K562 (cell line): ENCODE data around the gene ARHGAP35. TPM values are rescaled to one million over a fixed set of nuclear protein-coding genes. Genes with fewer than 3 reads are reported as not detected.
A peak's percentile ranks its signal among the peaks of the same experiment; 100 is the strongest.

Experiments
- ATAC-seq: fragments of 200-7000 bp; cut with Tn5 transposase; 3 replicates; pipeline ENCODE4 v1.9.1; 2020; ENCODE audit warnings: moderate library complexity
- BruUV-seq: library from RNA; stranded (reverse); fragments of 400-500 nt; replicated peaks from 2 replicates; lab custom pipeline; 2021; lab: Mats Ljungman, UMichigan
- CTCF ChIA-PET: fragments of 300-600 bp; formaldehyde crosslinking; extraction: SDS; loops from one replicate; lab custom pipeline; 2021; ENCODE audit warnings: low intra/inter-chr PET ratio; lab: Yijun Ruan, JAX
- POLR2A ChIA-PET: fragments of 300-600, 350-650 bp; sonication (Branson Sonifier 250); formaldehyde crosslinking; extraction: SDS; loops from one replicate; lab custom pipeline; 2021; ENCODE audit warnings: antibody characterized with exemption, inconsistent platforms; lab: Yijun Ruan, JAX
- DNase-seq, 4 experiments: peaks; one replicate each; pipeline versions ENCODE4 v3.0.0 to v3.0.0-alpha.2; 2011 to 2018; ENCODE audit warnings: low spot score in 3 of 4, mixed read lengths in 3 of 4; ENCODE audit errors: extremely low read depth in 1 of 4
- FAIRE-seq: peaks from 2 replicates; lab custom pipeline; 2011; peaks lifted over from hg19 to GRCh38; lab: Jason Lieb, UNC
- H2AFZ ChIP-seq: 2 replicates; pipeline ENCODE4 v1.6.0; 2011; ENCODE audit warnings: low read depth, low read length, control low read depth, inconsistent platforms
- H3K27ac ChIP-seq: fragments of 200-600 bp; 3 replicates; pipeline ENCODE4 v1.8.0; 2011; ENCODE audit warnings: low read depth, mild to moderate bottlenecking, control low read depth, inconsistent platforms, low read length, moderate library complexity, mixed read lengths; ENCODE audit errors: extremely low read depth
- H3K27me3 ChIP-seq, 2 experiments: fragments of 300-600 bp in 1 of 2; 2 replicates in 1 of 2; 3 replicates in 1 of 2; pipeline versions ENCODE4 v1.6.0 to v1.8.0; 2011; ENCODE audit warnings: inconsistent platforms in 2 of 2, low read length in 2 of 2, mild to moderate bottlenecking in 1 of 2, mixed read lengths in 1 of 2, moderate library complexity in 1 of 2; ENCODE audit not compliant: control insufficient read depth in 2 of 2, insufficient read depth in 2 of 2
- H3K36me3 ChIP-seq: fragments of 300-600 bp; 3 replicates; pipeline ENCODE4 v1.8.0; 2011; ENCODE audit warnings: mild to moderate bottlenecking, low read length, inconsistent platforms; ENCODE audit not compliant: control insufficient read depth, insufficient read depth
- H3K4me1 ChIP-seq, 2 experiments: fragments of 200-600 bp in 1 of 2; replicated peaks in 1 of 2; 2 replicates in 1 of 2; 3 replicates in 1 of 2; pipeline versions ENCODE4 v1.5.1 to v1.8.0; 2011; ENCODE audit warnings: inconsistent platforms in 2 of 2, low read length in 2 of 2, mild to moderate bottlenecking in 1 of 2, mixed read lengths in 1 of 2, moderate library complexity in 1 of 2; ENCODE audit not compliant: control insufficient read depth in 2 of 2, insufficient read depth in 2 of 2
- H3K4me2 ChIP-seq: 2 replicates; pipeline ENCODE4 v1.6.1; 2011; ENCODE audit warnings: low read length, control low read depth, inconsistent platforms, mixed read lengths; ENCODE audit not compliant: insufficient read depth
- H3K4me3 ChIP-seq: fragments of 200-600 bp; sonication (generic), shearing (Covaris generic); 2 replicates; pipeline ENCODE4 v1.5.1; 2016; ENCODE audit warnings: control low read depth, inconsistent platforms
- H3K79me2 ChIP-seq: fragments of 200-600 bp; 3 replicates; pipeline ENCODE4 v1.8.0; 2011; ENCODE audit warnings: low read length, inconsistent platforms; ENCODE audit not compliant: control insufficient read depth, insufficient read depth
- H3K9ac ChIP-seq, 2 experiments: 2 replicates each; pipeline versions ENCODE4 v1.6.0 to v1.6.1; 2011; ENCODE audit warnings: low read depth in 2 of 2, low read length in 2 of 2, control low read depth in 1 of 2, inconsistent platforms in 1 of 2, mild to moderate bottlenecking in 1 of 2, mixed read lengths in 1 of 2; ENCODE audit not compliant: insufficient read depth in 1 of 2
- H3K9me1 ChIP-seq: one replicate; pipeline ENCODE4 v1.6.0; 2011; ENCODE audit warnings: inconsistent platforms, mild to moderate bottlenecking, low read length, moderate library complexity; ENCODE audit not compliant: control insufficient read depth, insufficient read depth
- H3K9me3 ChIP-seq: replicated peaks from 2 replicates; pipeline ENCODE4 v1.5.1; 2011; ENCODE audit warnings: low read depth, low read length, inconsistent platforms; ENCODE audit not compliant: control insufficient read depth, insufficient read depth
- H4K20me1 ChIP-seq: replicated peaks from 2 replicates; pipeline ENCODE4 v1.6.1; 2011; ENCODE audit warnings: low read length, inconsistent platforms, mixed read lengths; ENCODE audit not compliant: control insufficient read depth, insufficient read depth
- CEBPB ChIP-seq: fragments of 450-650 bp; IDR thresholded peaks from 2 replicates; pipeline ENCODE4 v1.6.1; 2016; ENCODE audit warnings: missing genetic modification characterization, missing compliant biosample characterization
- CTCF ChIP-seq, 3 experiments: IDR thresholded peaks in 2 of 3; conservative IDR thresholded peaks in 1 of 3; 2 replicates each; pipeline ENCODE4 v1.5.1; 2011 to 2012; ENCODE audit warnings: low read length in 3 of 3, mild to moderate bottlenecking in 3 of 3, control low read depth in 2 of 3, improper control_type of control experiment in 1 of 3, inconsistent platforms in 1 of 3, low read depth in 1 of 3, mixed read lengths in 1 of 3, moderate library complexity in 1 of 3; ENCODE audit not compliant: insufficient read depth in 2 of 3
- EZH2 ChIP-seq: IDR thresholded peaks from 2 replicates; pipeline ENCODE4 v1.6.1; 2012; ENCODE audit warnings: low read depth, mild to moderate bottlenecking, inconsistent platforms, low read length, borderline replicate concordance
- REST ChIP-seq, 2 experiments: fragments of 450-650 bp; formaldehyde crosslinking in 1 of 2; IDR thresholded peaks; 2 replicates each; pipeline versions ENCODE4 v1.4.0 to v1.6.1; 2014 to 2020; ENCODE audit warnings: mild to moderate bottlenecking in 2 of 2, borderline replicate concordance in 1 of 2, low read depth in 1 of 2
- WGBS: fragments of 100-300 bp; shearing (Covaris generic); methylation state at CpG from one replicate; pipeline ENCODE4 v1.1.6; 2016; ENCODE audit warnings: low coverage, mixed read lengths; ENCODE audit not compliant: insufficient coverage; ENCODE audit errors: missing lambda C conversion rate; 5-methylcytosine and 5-hydroxymethylcytosine counted together
- in situ Hi-C: fragments of 300-500 bp; cut with MboI; formaldehyde crosslinking; loops from 4 replicates; pipeline ENCODE4 v1.15.0; 2018; ENCODE audit warnings: inconsistent platforms, mixed read lengths
- intact Hi-C: fragments of 100-400 bp; cut with micrococcal nuclease; formaldehyde crosslinking; loops from 2 replicates; pipeline ENCODE4 v1.14.2; 2022
- polyA plus RNA-seq, 8 experiments: library from polyadenylated mRNA; depleted of rRNA in 4 of 8; stranded (reverse) in 5 of 8; unstranded in 3 of 8; fragments of >200 nt; fragmentation: Nextera tagmentation in 2 of 8; fragmentation: Illumina TruSeq in 1 of 8; extraction: Ambion mirVana in 2 of 8; extraction: Trizol in 1 of 8; gene quantifications; 2 replicates each; pipeline versions ENCODE4 v1.2.1 to v1.2.3, GENCODE V29; 2011 to 2014; ENCODE audit warnings: inconsistent platforms in 1 of 8, missing spikeins in 1 of 8
- total RNA-seq, 7 experiments: library from RNA; depleted of rRNA in 6 of 7; stranded (reverse); fragments of >200 nt in 6 of 7; fragmentation: Illumina TruSeq in 2 of 7; extraction: Trizol in 2 of 7; gene quantifications; 2 replicates each; pipeline versions ENCODE4 v1.2.1 to v1.2.3, GENCODE V29; 2011 to 2021; ENCODE audit warnings: low replicate concordance in 1 of 7

The ARHGAP35 gene
- total and polyA plus RNA-seq, 9 of the 15 experiments (the other 6 are each of a cell fraction or from before 2014, with no cell fraction given), result 0.27 to 26.4 (median 10.2) TPM

DNA sequence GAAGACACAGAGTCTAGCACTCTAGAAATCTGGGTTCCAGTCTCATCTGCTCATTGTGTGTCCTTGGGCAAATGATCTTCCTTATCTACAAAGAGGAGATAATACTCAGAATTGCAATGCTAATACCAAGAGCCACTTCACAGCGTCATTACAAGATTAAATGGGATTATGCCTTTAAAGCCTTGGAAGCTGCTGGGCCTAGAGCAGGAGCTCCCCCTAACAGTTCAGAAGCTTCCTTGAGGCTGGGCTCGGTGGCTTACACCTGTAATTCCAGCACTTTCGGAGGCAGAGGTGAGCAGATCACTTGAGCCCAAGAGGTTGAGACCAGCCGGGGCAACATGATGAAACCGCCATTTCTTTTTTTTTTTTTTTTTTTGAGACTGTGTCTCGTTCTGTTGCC, 37.7 kb upstream of the ARHGAP35 start:
- Histone ChIP-seq H3K27ac (no peak overlapping the region), H3K4me3 (no peak overlapping the region), H3K9me1 (no peaks in the 10 kb centered on the region), H3K27me3 (no peaks in the 10 kb centered on the region), H2AFZ (no peak overlapping the region), H3K79me2 (no peaks in the 10 kb centered on the region), H3K36me3 (no peaks in the 10 kb centered on the region), H3K4me2 (no peak overlapping the region), H3K4me1 (peaks cover 2 to 16% of the 10 kb centered on the region in 2 experiments; a peak in 2 of 5 replicates), H3K9me3 (no peaks in the 10 kb centered on the region), H3K9ac (no peak overlapping the region), H4K20me1 (no peaks in the 10 kb centered on the region)
- CTCF ChIA-PET, result no interaction called here
- TF ChIP-seq CTCF (IDR thresholded peaks at IDR 0.05 in 2 of 3, conservative IDR thresholded peaks at IDR 0.05 in 1 of 3; ENCODE audit: insufficient read depth in 2 of 3, low read depth in 1 of 3, low read length in 3 of 3) (peak in 1 of 3 experiments; percentile 8; a peak in 1 of 6 replicates), CEBPB (tag) (no peak), EZH2 (no peak), REST (IDR thresholded peaks at IDR 0.05; ENCODE audit: borderline replicate concordance) (peak; percentile 35; the same call in 1 of the 2 replicates), REST (CRISPR knock-in tag; IDR thresholded peaks at IDR 0.05; ENCODE audit: low read depth) (no peak)
- ATAC-seq (no peak), FAIRE-seq (no peak), DNase-seq (no peak)
- 53% methylated on average over 5 of the region's 6 CpGs for WGBS
- BruUV-seq, result no TSS peak
- POLR2A ChIA-PET, result interaction anchor here (0.6 to 1.3 kb wide), 4 partner anchors 11 to 124 kb away, joined by 3 to 4 read pairs (median 4); partner anchors contain the start of gene SLC1A5
- intact Hi-C loops, result no loop called here
- in situ Hi-C loops, result no loop called here
